ENCODE measurements around the gene ZNF148. TPM values are rescaled to one million over a fixed set of nuclear protein-coding genes. Genes with fewer than 3 reads are reported as not detected.

ZNF148 gene
- total RNA-seq, 1 donor from 2014 or later = 44.5 TPM

DNA sequence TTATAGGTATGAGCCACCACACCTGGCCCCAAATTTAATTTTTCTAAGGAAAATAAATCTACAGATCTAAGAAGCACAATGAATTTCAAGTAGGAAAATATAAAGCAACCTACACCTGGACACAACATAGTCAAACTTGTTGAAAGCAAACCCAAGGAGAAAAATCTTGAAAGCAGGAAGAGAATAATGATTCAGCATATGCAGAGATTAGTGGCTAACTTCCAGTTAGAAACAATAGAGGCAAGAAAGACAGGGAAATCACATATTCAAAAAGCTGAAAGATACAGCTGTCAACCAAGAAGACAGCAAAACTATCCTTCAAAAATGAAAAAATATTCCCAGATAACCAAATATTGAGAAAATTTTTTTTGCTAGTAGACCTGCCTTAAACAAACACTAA is 49.4 kb downstream of the ZNF148 start:
- Histone ChIP-seq H3K36me3 (ENCODE audit: insufficient read depth, low read length) (peaks cover 6% of the 10 kb centered on the region), H2AFZ (ENCODE audit: low read depth, low read length) (no peak overlapping the region), H4K20me1 (ENCODE audit: insufficient read depth, low read length) (peaks cover 5% of the 10 kb centered on the region), H3K4me2 (ENCODE audit: low read length) (no peak overlapping the region), H3K4me3 (ENCODE audit: insufficient read depth, low read depth, low read length) (no peak overlapping the region), H3K9ac (ENCODE audit: low read length) (no peak overlapping the region), H3K4me1 (ENCODE audit: insufficient read depth, low read length) (no peaks in the 10 kb centered on the region), H3K27me3 (ENCODE audit: insufficient read depth, low read length) (no peaks in the 10 kb centered on the region), H3K27ac (ENCODE audit: low read depth, low read length) (no peak overlapping the region), H3K79me2 (ENCODE audit: insufficient read depth, low read length) (peaks cover 50% of the 10 kb centered on the region), H3K9me3 (ENCODE audit: insufficient read depth, low read depth, low read length) (no peaks in the 10 kb centered on the region)
- Mint-ChIP-seq H3K27me3 (ENCODE audit: low read depth, unreplicated experiment) (no peaks in the 10 kb centered on the region), H3K27ac (ENCODE audit: unreplicated experiment) (no peak overlapping the region), H3K9me3 (ENCODE audit: unreplicated experiment) (no peaks in the 10 kb centered on the region), H3K4me3 (ENCODE audit: unreplicated experiment) (no peak overlapping the region), H3K36me3 (ENCODE audit: low read depth, unreplicated experiment) (peaks cover 6% of the 10 kb centered on the region), H3K4me1 (ENCODE audit: low read depth, unreplicated experiment) (peaks cover 2% of the 10 kb centered on the region)
- DNase-seq (ENCODE audit: low read depth) = no peak
- no peak for FAIRE-seq
- TF ChIP-seq EZH2 (IDR thresholded peaks at IDR 0.05; ENCODE audit: insufficient read depth, low read length) = no peak

DNA sequence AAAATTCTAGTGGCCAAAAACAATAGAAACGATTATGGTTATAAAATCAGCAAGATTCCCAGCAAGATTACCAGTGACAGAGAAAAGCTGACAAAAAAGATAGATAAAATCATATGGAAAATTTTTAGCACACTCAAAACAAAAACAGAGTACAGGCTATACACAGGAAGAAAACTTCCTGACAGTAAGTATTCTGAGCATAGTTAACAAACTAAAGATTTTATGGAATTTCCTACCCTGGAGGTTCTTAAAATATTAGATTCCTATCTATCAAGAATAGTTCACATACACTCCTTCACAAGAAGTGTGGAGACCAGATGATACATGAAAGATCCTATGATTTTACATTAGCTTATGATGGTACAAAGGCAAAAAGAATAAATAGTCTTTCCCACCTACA is 50.8 kb downstream of the ZNF148 start:
- peaks cover 2% of the 10 kb centered on the region for H3K4me1 Mint-ChIP-seq (ENCODE audit: low read depth, unreplicated experiment)
- no peaks in the 10 kb centered on the region for H3K27me3 Mint-ChIP-seq (ENCODE audit: low read depth, unreplicated experiment)
- DNase-seq (ENCODE audit: low read depth) (no peak), FAIRE-seq (no peak)
- peaks cover 36% of the 10 kb centered on the region for H3K79me2 ChIP-seq (ENCODE audit: insufficient read depth, low read length)
- H4K20me1 ChIP-seq (ENCODE audit: insufficient read depth, low read length) = peaks cover 5% of the 10 kb centered on the region
- no peaks in the 10 kb centered on the region for H3K4me1 ChIP-seq (ENCODE audit: insufficient read depth, low read length)
- peaks cover 6% of the 10 kb centered on the region for H3K36me3 ChIP-seq (ENCODE audit: insufficient read depth, low read length)
- no peaks in the 10 kb centered on the region for H3K27me3 ChIP-seq (ENCODE audit: insufficient read depth, low read length)
- H3K36me3 Mint-ChIP-seq (ENCODE audit: low read depth, unreplicated experiment) = peaks cover 6% of the 10 kb centered on the region
- H3K27ac Mint-ChIP-seq (ENCODE audit: unreplicated experiment) = no peak overlapping the region
- TF ChIP-seq, protein P1, sequence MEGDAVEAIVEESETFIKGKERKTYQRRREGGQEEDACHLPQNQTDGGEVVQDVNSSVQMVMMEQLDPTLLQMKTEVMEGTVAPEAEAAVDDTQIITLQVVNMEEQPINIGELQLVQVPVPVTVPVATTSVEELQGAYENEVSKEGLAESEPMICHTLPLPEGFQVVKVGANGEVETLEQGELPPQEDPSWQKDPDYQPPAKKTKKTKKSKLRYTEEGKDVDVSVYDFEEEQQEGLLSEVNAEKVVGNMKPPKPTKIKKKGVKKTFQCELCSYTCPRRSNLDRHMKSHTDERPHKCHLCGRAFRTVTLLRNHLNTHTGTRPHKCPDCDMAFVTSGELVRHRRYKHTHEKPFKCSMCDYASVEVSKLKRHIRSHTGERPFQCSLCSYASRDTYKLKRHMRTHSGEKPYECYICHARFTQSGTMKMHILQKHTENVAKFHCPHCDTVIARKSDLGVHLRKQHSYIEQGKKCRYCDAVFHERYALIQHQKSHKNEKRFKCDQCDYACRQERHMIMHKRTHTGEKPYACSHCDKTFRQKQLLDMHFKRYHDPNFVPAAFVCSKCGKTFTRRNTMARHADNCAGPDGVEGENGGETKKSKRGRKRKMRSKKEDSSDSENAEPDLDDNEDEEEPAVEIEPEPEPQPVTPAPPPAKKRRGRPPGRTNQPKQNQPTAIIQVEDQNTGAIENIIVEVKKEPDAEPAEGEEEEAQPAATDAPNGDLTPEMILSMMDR (IDR thresholded peaks at IDR 0.05; ENCODE audit: insufficient read depth, low read depth, low read length) = no peak
- no peak for TF ChIP-seq EZH2 (IDR thresholded peaks at IDR 0.05; ENCODE audit: insufficient read depth, low read length)
- no peak overlapping the region for H3K4me3 Mint-ChIP-seq (ENCODE audit: unreplicated experiment)
- H3K9ac ChIP-seq (ENCODE audit: low read length) = no peak overlapping the region
- H3K4me2 ChIP-seq (ENCODE audit: low read length) = no peak overlapping the region
- H3K9me3 ChIP-seq (ENCODE audit: insufficient read depth, low read depth, low read length) = no peaks in the 10 kb centered on the region
- no peak overlapping the region for H3K4me3 ChIP-seq (ENCODE audit: insufficient read depth, low read depth, low read length)
- H2AFZ ChIP-seq (ENCODE audit: low read depth, low read length) = no peak overlapping the region
- no peak overlapping the region for H3K27ac ChIP-seq (ENCODE audit: low read depth, low read length)
- no peaks in the 10 kb centered on the region for H3K9me3 Mint-ChIP-seq (ENCODE audit: unreplicated experiment)

DNA sequence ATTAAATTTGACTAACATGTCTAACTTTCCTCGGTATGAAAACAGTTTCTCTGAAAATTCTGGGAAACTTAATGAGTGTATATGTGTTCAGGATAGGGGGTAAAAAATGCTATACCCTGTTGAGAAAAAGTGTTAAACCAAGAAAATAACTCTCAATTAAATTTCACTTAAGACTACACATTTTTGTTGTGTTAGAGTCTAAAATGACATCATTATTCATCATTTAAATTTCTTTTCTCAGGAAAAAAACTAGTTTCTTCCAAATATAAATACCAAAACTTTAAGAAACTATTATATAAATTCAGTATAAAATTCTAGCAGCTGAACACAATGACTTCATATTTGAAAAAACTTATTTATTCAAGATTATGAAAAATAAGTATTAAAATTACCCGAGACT is 52.2 kb downstream of the ZNF148 start:
- no peak for DNase-seq (ENCODE audit: low read depth)

More for the DNA sequence above, 52.2 kb downstream of the ZNF148 start:
- H3K9me3 ChIP-seq (ENCODE audit: insufficient read depth, low read depth, low read length) = no peaks in the 10 kb centered on the region
- no peak for FAIRE-seq
- H3K4me3 ChIP-seq (ENCODE audit: insufficient read depth, low read depth, low read length) = no peak overlapping the region
- Mint-ChIP-seq H3K27me3 (ENCODE audit: low read depth, unreplicated experiment) (no peaks in the 10 kb centered on the region), H3K27ac (ENCODE audit: unreplicated experiment) (no peak overlapping the region), H3K9me3 (ENCODE audit: unreplicated experiment) (no peaks in the 10 kb centered on the region), H3K4me1 (ENCODE audit: low read depth, unreplicated experiment) (peaks cover 8% of the 10 kb centered on the region), H3K4me3 (ENCODE audit: unreplicated experiment) (no peak overlapping the region), H3K36me3 (ENCODE audit: low read depth, unreplicated experiment) (peaks cover 8% of the 10 kb centered on the region)
- H3K36me3 ChIP-seq (ENCODE audit: insufficient read depth, low read length) = peaks cover 6% of the 10 kb centered on the region
- H3K27ac ChIP-seq (ENCODE audit: low read depth, low read length) = no peak overlapping the region
- H3K9ac ChIP-seq (ENCODE audit: low read length) = no peak overlapping the region
- H2AFZ ChIP-seq (ENCODE audit: low read depth, low read length) = no peak overlapping the region
- peaks cover 5% of the 10 kb centered on the region for H4K20me1 ChIP-seq (ENCODE audit: insufficient read depth, low read length)
- TF ChIP-seq, protein P1 (IDR thresholded peaks at IDR 0.05; ENCODE audit: insufficient read depth, low read depth, low read length) = no peak
- TF ChIP-seq EZH2 (IDR thresholded peaks at IDR 0.05; ENCODE audit: insufficient read depth, low read length) = no peak
- no peaks in the 10 kb centered on the region for H3K27me3 ChIP-seq (ENCODE audit: insufficient read depth, low read length)
- H3K4me2 ChIP-seq (ENCODE audit: low read length) = no peak overlapping the region
- peaks cover 29% of the 10 kb centered on the region for H3K79me2 ChIP-seq (ENCODE audit: insufficient read depth, low read length)
- no peaks in the 10 kb centered on the region for H3K4me1 ChIP-seq (ENCODE audit: insufficient read depth, low read length)

All from astrocyte (in vitro differentiated cells and primary cell).